K562 (cell line): Measurements from ENCODE around the gene SDE2. TPM values are rescaled to one million over a fixed set of nuclear protein-coding genes. Genes with fewer than 3 reads are reported as not detected.
A peak's percentile ranks its signal among the peaks of the same experiment; 100 is the strongest.

Experiments used
- BCOR ChIP-seq: fragments of 450-650 bp; IDR thresholded peaks from 2 replicates; pipeline ENCODE4 v1.6.1; 2016
- BRD4 ChIP-seq: fragments of 200-600 bp; sonication (generic); IDR thresholded peaks from 2 replicates; pipeline ENCODE4 v1.6.1; 2017; ENCODE audit warnings: inconsistent platforms
- CEBPZ ChIP-seq: fragments of 150-350 bp; IDR thresholded peaks from 2 replicates; pipeline ENCODE4 v1.6.1; 2014; ENCODE audit warnings: low read depth, mild to moderate bottlenecking, low read length, borderline replicate concordance
- ELF2 ChIP-seq: fragments of 250-450 bp; sonication (Bioruptor Pico); IDR thresholded peaks from 2 replicates; pipeline ENCODE4 v1.5.0; 2021; ENCODE audit warnings: mild to moderate bottlenecking
- GATAD2A ChIP-seq: fragments of 450-650 bp; IDR thresholded peaks from 2 replicates; pipeline ENCODE4 v1.6.1; 2017
- LCOR ChIP-seq: sonication (generic); formaldehyde crosslinking; IDR thresholded peaks from 2 replicates; pipeline ENCODE4 v1.8.0; 2022; ENCODE audit warnings: mild to moderate bottlenecking, missing genetic modification reagents
- MCM2 ChIP-seq: fragments of 450-650 bp; IDR thresholded peaks from 2 replicates; pipeline ENCODE4 v1.6.1; 2017; ENCODE audit warnings: low read depth, mild to moderate bottlenecking
- MTF1 ChIP-seq: fragments of 250-450 bp; sonication (Bioruptor Pico); IDR thresholded peaks from 2 replicates; pipeline ENCODE4 v1.9.0; 2021; ENCODE audit warnings: moderate library complexity, mild to moderate bottlenecking, inconsistent platforms, borderline replicate concordance
- NBN ChIP-seq: fragments of 450-650 bp; IDR thresholded peaks from 2 replicates; pipeline ENCODE4 v1.6.1; 2016; ENCODE audit warnings: low read depth, mild to moderate bottlenecking
- NFRKB ChIP-seq: fragments of 450-650 bp; IDR thresholded peaks from 2 replicates; pipeline ENCODE4 v1.6.1; 2016; ENCODE audit warnings: low read depth
- POLR2B ChIP-seq: fragments of 450-650 bp; IDR thresholded peaks from 2 replicates; pipeline ENCODE4 v1.6.1; 2018; ENCODE audit warnings: low read depth; ENCODE audit not compliant: partially characterized antibody
- POLR3A ChIP-seq: IDR thresholded peaks from 2 replicates; pipeline ENCODE4 v1.6.1; 2011; ENCODE audit warnings: borderline replicate concordance, mild to moderate bottlenecking, moderate library complexity; ENCODE audit not compliant: insufficient read length, insufficient read depth; ENCODE audit errors: extremely low read depth
- SIRT6 ChIP-seq: IDR thresholded peaks from one replicate; pipeline ENCODE4 v1.6.1; 2012; ENCODE audit warnings: low read depth, mild to moderate bottlenecking, control low read depth, inconsistent platforms, low read length, moderate library complexity
- TAF1 ChIP-seq: IDR thresholded peaks from 2 replicates; pipeline ENCODE4 v1.6.1; 2011; ENCODE audit warnings: mild to moderate bottlenecking, low read length, moderate library complexity; ENCODE audit not compliant: insufficient read depth, control insufficient read depth, severe bottlenecking; ENCODE audit errors: extremely low read depth
- TAF15 ChIP-seq: fragments of 200-400 bp; formaldehyde crosslinking; IDR thresholded peaks from 2 replicates; pipeline ENCODE4 v1.6.1; 2017; ENCODE audit warnings: mild to moderate bottlenecking, low read depth, low read length, moderate library complexity
- ZBTB1 ChIP-seq: sonication (generic); formaldehyde crosslinking; IDR thresholded peaks from 2 replicates; pipeline ENCODE4 v1.8.1; 2023; ENCODE audit warnings: missing genetic modification reagents, low read depth, mild to moderate bottlenecking, borderline replicate concordance
- ZBTB26 ChIP-seq: fragments of 450-650 bp; formaldehyde crosslinking; IDR thresholded peaks from 2 replicates; pipeline ENCODE4 v1.4.0; 2022; ENCODE audit warnings: missing genetic modification characterization
- ZBTB5 ChIP-seq: fragments of 450-650 bp; IDR thresholded peaks from 2 replicates; pipeline ENCODE4 v1.6.1; 2017; ENCODE audit warnings: antibody characterized with exemption
- ZNF239 ChIP-seq: fragments of 250-450 bp; sonication (Bioruptor Pico); IDR thresholded peaks from 2 replicates; pipeline ENCODE4 v1.4.0; 2020; ENCODE audit warnings: mild to moderate bottlenecking
- ZNF311 ChIP-seq: fragments of 250-450 bp; sonication (Bioruptor Pico); IDR thresholded peaks from 2 replicates; pipeline ENCODE4 v1.4.0; 2020; ENCODE audit warnings: mild to moderate bottlenecking, moderate library complexity
- ZNF512 ChIP-seq: IDR thresholded peaks from 2 replicates; pipeline ENCODE4 v1.6.1; 2016; ENCODE audit warnings: missing genetic modification characterization, missing compliant biosample characterization
- ZNF586 ChIP-seq: fragments of 450-650 bp; formaldehyde crosslinking; conservative IDR thresholded peaks from 2 replicates; pipeline ENCODE4 v1.4.0; 2020; ENCODE audit warnings: mild to moderate bottlenecking, moderate library complexity
- ZNF785 ChIP-seq: fragments of 250-450 bp; sonication (Bioruptor Pico); IDR thresholded peaks from 2 replicates; pipeline ENCODE4 v1.4.0; 2020; ENCODE audit warnings: mild to moderate bottlenecking
- polyA plus RNA-seq, 8 experiments: library from polyadenylated mRNA; depleted of rRNA in 4 of 8; stranded (reverse) in 5 of 8; unstranded in 3 of 8; fragments of >200 nt; fragmentation: Nextera tagmentation in 2 of 8; fragmentation: Illumina TruSeq in 1 of 8; extraction: Ambion mirVana in 2 of 8; extraction: Trizol in 1 of 8; gene quantifications; 2 replicates each; pipeline versions ENCODE4 v1.2.1 to v1.2.3, GENCODE V29; 2011 to 2014; ENCODE audit warnings: inconsistent platforms in 1 of 8, missing spikeins in 1 of 8
- total RNA-seq, 7 experiments: library from RNA; depleted of rRNA in 6 of 7; stranded (reverse); fragments of >200 nt in 6 of 7; fragmentation: Illumina TruSeq in 2 of 7; extraction: Trizol in 2 of 7; gene quantifications; 2 replicates each; pipeline versions ENCODE4 v1.2.1 to v1.2.3, GENCODE V29; 2011 to 2021; ENCODE audit warnings: low replicate concordance in 1 of 7

The SDE2 gene
- total and polyA plus RNA-seq, 9 of the 15 experiments (the other 6 are each of a cell fraction or from before 2014, with no cell fraction given) = 14.3 to 62.3 (median 46.0) TPM

- TF ChIP-seq TAF1 (no peak), MTF1 (CRISPR knock-in tag) (no peak), SIRT6 (no peak), ZNF586 (CRISPR knock-in tag) (no peak), ZNF311 (CRISPR knock-in tag) (no peak), ZNF239 (CRISPR knock-in tag) (no peak), BRD4 (no peak), MCM2 (no peak), BCOR (peak; percentile 89), ZNF512 (tag) (no peak), LCOR (no peak; the same call in 1 of the 2 replicates), POLR3A (no peak), CEBPZ (no peak), ELF2 (CRISPR knock-in tag) (no peak), GATAD2A (no peak), NBN (peak; percentile 65; the same call in 1 of the 2 replicates), TAF15 (no peak), NFRKB (no peak), POLR2B (no peak), ZBTB1 (no peak), ZNF785 (no peak), ZBTB5 (no peak), ZBTB26 (CRISPR knock-in tag) (no peak)
Observed at GRCh38 chr1:226009650-226010044, 10.5 kb upstream of the SDE2 start (continued).
